GM18517 (cell line): ENCODE data around the gene EYA2.
"Not testable (repeated sequence)": the region's sequence is repeated elsewhere in the genome, so short reads cannot be mapped to it uniquely, and the experiment has no call there.

Source experiments
- ATAC-seq: cut with Tn5 transposase; IDR thresholded peaks from one replicate; pipeline ENCODE4 v1.9.1; 2021; ENCODE audit warnings: mild to moderate bottlenecking, moderate library complexity; ENCODE audit not compliant: unreplicated experiment

The EYA2 gene

GRCh38 chr20:46894579-46894958 is at the start of gene EYA2:
Gene EYA2, plus strand, starts transcription at chr20:46894843. Its CDS starts 95,168 bp downstream, at chr20:46990011.
- no peak for ATAC-seq

GRCh38 chr20:46844965-46845364 is 49.7 kb upstream of the EYA2 start:
- no peak for ATAC-seq

- ATAC-seq: no peak
These were observed 45.4 kb upstream of the EYA2 start for GRCh38 chr20:46849269-46849668.

- no peak for ATAC-seq
These were observed 44.9 kb upstream of the EYA2 start for GRCh38 chr20:46849751-46850150.

- ATAC-seq: no peak
These were observed 44.2 kb upstream of the EYA2 start for GRCh38 chr20:46850416-46850815.

- no peak for ATAC-seq
These were observed 43.7 kb upstream of the EYA2 start for GRCh38 chr20:46850896-46851295.

GRCh38 chr20:46851746-46852145 is 42.9 kb upstream of the EYA2 start:
- no peak for ATAC-seq

- no peak for ATAC-seq
These were observed 42.3 kb upstream of the EYA2 start for GRCh38 chr20:46852313-46852712.

GRCh38 chr20:46853926-46854325 is 40.7 kb upstream of the EYA2 start:
- ATAC-seq: no peak

GRCh38 chr20:46857061-46857831 is 37.4 kb upstream of the EYA2 start:
- ATAC-seq: no peak

GRCh38 chr20:46865824-46866223 is 28.8 kb upstream of the EYA2 start:
- no peak for ATAC-seq

- no peak for ATAC-seq
These were observed 24.6 kb upstream of the EYA2 start for GRCh38 chr20:46870041-46870440.

GRCh38 chr20:46872328-46873211 is 22.1 kb upstream of the EYA2 start:
- no peak for ATAC-seq

- no peak for ATAC-seq
These were observed 19.6 kb upstream of the EYA2 start for GRCh38 chr20:46875059-46875458.

GRCh38 chr20:46879386-46879785 is 15.3 kb upstream of the EYA2 start:
- ATAC-seq: no peak

- ATAC-seq: not testable (repeated sequence)
These were observed 14.7 kb upstream of the EYA2 start for GRCh38 chr20:46879963-46880362.

GRCh38 chr20:46883892-46884291 is 10.8 kb upstream of the EYA2 start:
- no peak for ATAC-seq

- ATAC-seq: no peak
These were observed 4.0 kb upstream of the EYA2 start for GRCh38 chr20:46890682-46891081.

GRCh38 chr20:46893051-46893450 is 1.6 kb upstream of the EYA2 start:
- no peak for ATAC-seq

GRCh38 chr20:46893877-46894578 is 615 bp upstream of the EYA2 start:
- no peak for ATAC-seq
